GM18505 (cell line): Measurements from ENCODE around the gene LIPA.

Experiments
- ATAC-seq: cut with Tn5 transposase; IDR thresholded peaks from one replicate; pipeline ENCODE4 v1.9.1; 2021; ENCODE audit not compliant: unreplicated experiment
- POLR2A ChIP-seq: IDR thresholded peaks from 4 replicates; pipeline ENCODE4 v1.6.1; 2011; ENCODE audit warnings: borderline replicate concordance; ENCODE audit not compliant: insufficient read depth, insufficient read length; ENCODE audit errors: extremely low read depth

The LIPA gene

GRCh38 chr10:89281606-89282395 is 30.2 kb upstream of the LIPA start:
- no peak for TF ChIP-seq POLR2A
- no peak for ATAC-seq

- no peak for TF ChIP-seq POLR2A
- ATAC-seq: no peak
Observed at GRCh38 chr10:89280508-89280907, 28.9 kb upstream of the LIPA start.

- no peak for ATAC-seq
- TF ChIP-seq POLR2A: no peak
Observed at GRCh38 chr10:89279421-89279869, 27.9 kb upstream of the LIPA start.

GRCh38 chr10:89278900-89279392 is 27.4 kb upstream of the LIPA start:
- no peak for TF ChIP-seq POLR2A
- no peak for ATAC-seq

GRCh38 chr10:89278034-89278535 is 26.5 kb upstream of the LIPA start:
- no peak for ATAC-seq
- TF ChIP-seq POLR2A: no peak

- ATAC-seq: no peak
- TF ChIP-seq POLR2A: no peak
Observed at GRCh38 chr10:89275383-89275782, 23.8 kb upstream of the LIPA start.

- ATAC-seq: no peak
Observed at GRCh38 chr10:89274928-89275327, 23.4 kb upstream of the LIPA start.

GRCh38 chr10:89273680-89274079 is 22.1 kb upstream of the LIPA start:
- ATAC-seq: no peak
- no peak for TF ChIP-seq POLR2A

More at GRCh38 chr10:89274928-89275327, 23.4 kb upstream of the LIPA start:
- no peak for TF ChIP-seq POLR2A

GRCh38 chr10:89271532-89271931 is 20.0 kb upstream of the LIPA start:
- no peak for TF ChIP-seq POLR2A
- no peak for ATAC-seq

GRCh38 chr10:89270153-89270483 is 18.5 kb upstream of the LIPA start:
- no peak for TF ChIP-seq POLR2A
- no peak for ATAC-seq

- ATAC-seq: no peak
- no peak for TF ChIP-seq POLR2A
Observed at GRCh38 chr10:89269433-89270152, 18.0 kb upstream of the LIPA start.

- no peak for TF ChIP-seq POLR2A
- no peak for ATAC-seq
Observed at GRCh38 chr10:89266721-89267453, 15.3 kb upstream of the LIPA start.

- no peak for ATAC-seq
- no peak for TF ChIP-seq POLR2A
Observed at GRCh38 chr10:89263531-89263930, 12.0 kb upstream of the LIPA start.

GRCh38 chr10:89263091-89263490 is 11.5 kb upstream of the LIPA start:
- ATAC-seq: no peak

More at GRCh38 chr10:89263091-89263490, 11.5 kb upstream of the LIPA start:
- TF ChIP-seq POLR2A: no peak
